ENCODE data around the gene SFXN2. TPM values are rescaled to one million over a fixed set of nuclear protein-coding genes. Genes with fewer than 3 reads are reported as not detected.
"Not testable (repeated sequence)": the region's sequence is repeated elsewhere in the genome, so short reads cannot be mapped to it uniquely, and the experiment has no call there.

Gene SFXN2
- total RNA-seq, 4 donors from 2014 or later, result 1.2 to 4.0 (median 2.9) TPM

DNA sequence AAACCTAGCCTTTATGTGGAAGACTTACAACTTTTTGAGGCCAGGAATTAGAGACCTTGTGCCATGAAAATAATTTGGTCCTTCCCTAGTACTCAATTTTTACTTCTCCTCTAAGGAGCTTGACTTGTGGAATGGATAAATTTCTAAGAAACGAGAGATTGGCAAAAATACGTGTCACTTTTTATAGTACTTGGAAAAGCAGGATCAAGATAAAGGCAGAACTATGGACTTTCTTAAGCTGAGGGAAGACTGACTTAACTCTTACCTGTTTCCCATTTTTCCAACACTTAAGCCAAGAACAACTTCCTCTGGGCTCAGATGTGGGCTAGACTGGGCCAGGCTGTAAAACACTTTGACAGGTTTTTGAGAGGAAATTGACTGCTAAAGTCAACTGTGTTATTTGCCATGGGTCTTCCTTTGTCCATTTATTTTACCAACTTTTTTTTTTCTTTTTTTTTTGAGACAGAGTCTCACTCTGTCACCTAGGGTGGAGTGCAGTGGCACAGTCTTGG, 27.3 kb downstream of the SFXN2 start:
- intact Hi-C loops (cut with DNase I), result loop anchor here (5.0 to 10.0 kb wide), 2 partner anchors 76 to 493 kb away; no protein-coding TSS in a partner anchor
- no peak overlapping the region for H3K27ac ChIP-seq (replicated peaks in 1 of 4)
- peaks cover 19 to 29% (median 27%) of the 10 kb centered on the region in 4 donors for H3K4me1 ChIP-seq
- H3K27me3 ChIP-seq, result no peaks in the 10 kb centered on the region
- TF ChIP-seq POLR2A (IDR thresholded peaks at IDR 0.05; ENCODE audit: low read depth), result no peak
- no peak for TF ChIP-seq EP300 (IDR thresholded peaks at IDR 0.05)
- H3K9me3 ChIP-seq, result no peaks in the 10 kb centered on the region
- DNase-seq (ENCODE audit: extremely low spot score), result no peak
- H3K4me3 ChIP-seq, result no peak overlapping the region
- 76% methylated on average over 2 of the region's 2 CpGs for WGBS
- peaks cover 0 to 5% (median 2%) of the 10 kb centered on the region in 4 donors for H3K36me3 ChIP-seq

DNA sequence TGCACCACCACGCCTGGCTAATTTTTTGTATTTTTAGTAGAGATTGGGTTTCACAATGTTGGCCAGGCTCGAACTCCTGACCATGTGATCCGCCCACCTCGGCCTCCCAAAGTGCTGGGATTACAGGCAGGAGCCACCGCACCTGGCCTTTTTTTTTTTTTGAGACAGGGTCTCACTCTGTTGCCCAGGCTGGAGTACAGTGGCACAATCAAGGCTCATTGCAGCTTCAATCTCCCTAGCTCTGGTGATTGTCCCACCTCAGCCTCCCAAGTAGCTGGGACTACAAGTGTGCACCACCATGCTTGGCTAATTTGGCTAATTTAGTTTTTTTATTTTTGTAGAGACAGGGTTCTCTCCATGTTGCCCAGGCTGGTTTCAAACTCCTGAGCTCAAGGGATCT, 27.9 kb downstream of the SFXN2 start:
- H3K27ac ChIP-seq (replicated peaks in 1 of 4); H3K9me3 ChIP-seq; DNase-seq (ENCODE audit: extremely low spot score); H3K36me3 ChIP-seq; H3K27me3 ChIP-seq; H3K4me3 ChIP-seq: not testable (repeated sequence)
- H3K4me1 ChIP-seq, result peaks cover 19 to 33% (median 29%) of the 10 kb centered on the region in 4 donors
- WGBS, result 91% methylated on average over 5 of the region's 5 CpGs
- intact Hi-C loops (cut with DNase I), result loop anchor here (5.0 to 10.0 kb wide), 2 partner anchors 75 to 492 kb away; no protein-coding TSS in a partner anchor

DNA sequence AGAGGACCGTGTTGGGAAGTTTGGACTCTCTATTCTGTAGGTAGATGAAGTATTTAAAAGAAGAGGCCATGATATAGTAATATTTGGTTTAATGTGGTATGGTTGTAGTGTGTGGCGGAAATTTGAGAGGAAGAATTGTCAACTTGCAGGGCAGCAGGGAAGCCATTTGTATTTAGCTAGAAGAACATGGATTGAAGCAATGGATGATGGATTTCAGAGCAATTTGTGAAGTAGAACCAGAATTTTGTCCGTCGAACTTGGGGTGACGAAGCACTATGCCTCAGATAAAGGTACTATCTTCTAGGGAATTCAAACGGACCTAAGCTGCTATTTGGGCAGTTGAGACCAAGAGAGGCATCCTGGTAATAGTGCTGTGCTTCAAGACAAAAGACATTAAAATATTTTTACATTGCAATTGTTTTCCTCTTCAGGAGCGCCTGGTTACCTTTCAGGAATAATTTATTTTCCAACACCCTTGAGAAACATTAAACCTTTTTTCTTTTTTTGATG, 28.7 kb downstream of the SFXN2 start:
- Histone ChIP-seq H3K27me3 (no peaks in the 10 kb centered on the region), H3K27ac (replicated peaks in 1 of 4) (peak overlapping the region in 3 of 4 donors; percentile 10 to 92 (median 29)), H3K36me3 (peaks cover 0 to 5% (median 0%) of the 10 kb centered on the region in 4 donors), H3K9me3 (no peaks in the 10 kb centered on the region), H3K4me1 (peaks cover 19 to 33% (median 30%) of the 10 kb centered on the region in 4 donors), H3K4me3 (peak overlapping the region; percentile 46 to 89 (median 82))
- TF ChIP-seq POLR2A (IDR thresholded peaks at IDR 0.05; ENCODE audit: low read depth) (no peak), POLR2AphosphoS5 (IDR thresholded peaks at IDR 0.05) (no peak), EP300 (IDR thresholded peaks at IDR 0.05) (no peak)
- TF ChIP-seq, protein P1, sequence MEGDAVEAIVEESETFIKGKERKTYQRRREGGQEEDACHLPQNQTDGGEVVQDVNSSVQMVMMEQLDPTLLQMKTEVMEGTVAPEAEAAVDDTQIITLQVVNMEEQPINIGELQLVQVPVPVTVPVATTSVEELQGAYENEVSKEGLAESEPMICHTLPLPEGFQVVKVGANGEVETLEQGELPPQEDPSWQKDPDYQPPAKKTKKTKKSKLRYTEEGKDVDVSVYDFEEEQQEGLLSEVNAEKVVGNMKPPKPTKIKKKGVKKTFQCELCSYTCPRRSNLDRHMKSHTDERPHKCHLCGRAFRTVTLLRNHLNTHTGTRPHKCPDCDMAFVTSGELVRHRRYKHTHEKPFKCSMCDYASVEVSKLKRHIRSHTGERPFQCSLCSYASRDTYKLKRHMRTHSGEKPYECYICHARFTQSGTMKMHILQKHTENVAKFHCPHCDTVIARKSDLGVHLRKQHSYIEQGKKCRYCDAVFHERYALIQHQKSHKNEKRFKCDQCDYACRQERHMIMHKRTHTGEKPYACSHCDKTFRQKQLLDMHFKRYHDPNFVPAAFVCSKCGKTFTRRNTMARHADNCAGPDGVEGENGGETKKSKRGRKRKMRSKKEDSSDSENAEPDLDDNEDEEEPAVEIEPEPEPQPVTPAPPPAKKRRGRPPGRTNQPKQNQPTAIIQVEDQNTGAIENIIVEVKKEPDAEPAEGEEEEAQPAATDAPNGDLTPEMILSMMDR (IDR thresholded peaks at IDR 0.05), result no peak
- intact Hi-C loops (cut with DNase I), result loop anchor here (5.0 to 10.0 kb wide), 2 partner anchors 74 to 492 kb away; no protein-coding TSS in a partner anchor
- DNase-seq (ENCODE audit: extremely low spot score), result no peak
- WGBS, result 41% methylated on average over 7 of the region's 7 CpGs

DNA sequence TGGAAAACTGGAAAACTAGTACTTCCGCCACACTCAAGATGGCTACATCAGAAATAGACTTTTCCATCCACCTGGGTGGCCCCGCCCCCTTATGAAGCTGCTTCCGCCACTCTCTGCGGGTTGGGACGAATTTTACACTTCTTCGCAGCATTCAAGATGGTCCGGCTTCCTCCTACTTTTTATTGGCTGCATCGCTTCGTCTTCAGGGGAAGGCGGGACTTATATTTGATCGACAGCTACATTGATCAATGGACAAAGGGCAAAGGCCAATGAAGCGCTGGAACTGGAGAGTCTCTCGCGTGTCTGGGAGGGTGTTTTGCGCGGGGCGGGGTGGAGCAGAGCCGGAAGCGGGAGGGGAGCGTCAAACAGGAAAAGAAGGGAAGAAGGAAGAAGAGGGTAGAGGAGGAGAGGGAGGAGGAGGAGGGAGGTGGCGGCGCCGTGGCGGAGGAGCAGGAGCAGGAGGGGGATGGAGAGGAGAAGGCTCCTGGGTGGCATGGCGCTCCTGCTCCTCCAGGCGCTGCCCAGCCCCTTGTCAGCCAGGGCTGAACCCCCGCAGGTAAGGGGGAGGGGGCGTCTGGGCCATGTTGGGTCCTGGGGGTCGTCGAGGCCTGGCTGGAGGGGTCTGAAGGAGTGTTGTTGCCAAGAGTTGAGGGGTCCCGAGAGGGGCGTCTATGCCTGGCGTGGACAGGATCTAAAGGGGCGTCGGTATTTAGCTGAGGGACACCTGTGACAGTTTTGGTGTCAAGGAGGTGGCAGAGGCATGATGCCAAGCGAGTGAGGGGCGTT, 29.3 kb downstream of the SFXN2 start, which contains the start of gene WBP1L:
WBP1L (plus strand) TSS at position 361 of the 786 bp plus-strand sequence; CDS start at position 467, 106 bp downstream.
- Histone ChIP-seq H3K4me1 (peaks cover 19 to 39% (median 33%) of the 10 kb centered on the region in 4 donors), H3K9me3 (no peaks in the 10 kb centered on the region), H3K4me3 (peak within 1 kb of the TSS; percentile 78 to 89 (median 84)), H3K27me3 (no peaks in the 10 kb centered on the region), H3K27ac (replicated peaks in 1 of 4) (peak within 1 kb of the TSS; percentile 88 to 92 (median 90)), H3K36me3 (peaks cover 0 to 5% (median 0%) of the 10 kb centered on the region in 4 donors)
- WGBS, result under 1% methylated on average over 36 of the region's 37 CpGs
- no peak for TF ChIP-seq EP300 (IDR thresholded peaks at IDR 0.05)
- peak; percentile 87 to 96 for TF ChIP-seq POLR2AphosphoS5 (IDR thresholded peaks at IDR 0.05)
- peak; percentile 89 for TF ChIP-seq POLR2A (IDR thresholded peaks at IDR 0.05; ENCODE audit: low read depth)
- intact Hi-C loops (cut with DNase I), result loop anchor here (2.0 to 10.0 kb wide), 3 partner anchors 35 to 491 kb away; no protein-coding TSS in a partner anchor
- DNase-seq (ENCODE audit: extremely low spot score), result peak; percentile 99

DNA sequence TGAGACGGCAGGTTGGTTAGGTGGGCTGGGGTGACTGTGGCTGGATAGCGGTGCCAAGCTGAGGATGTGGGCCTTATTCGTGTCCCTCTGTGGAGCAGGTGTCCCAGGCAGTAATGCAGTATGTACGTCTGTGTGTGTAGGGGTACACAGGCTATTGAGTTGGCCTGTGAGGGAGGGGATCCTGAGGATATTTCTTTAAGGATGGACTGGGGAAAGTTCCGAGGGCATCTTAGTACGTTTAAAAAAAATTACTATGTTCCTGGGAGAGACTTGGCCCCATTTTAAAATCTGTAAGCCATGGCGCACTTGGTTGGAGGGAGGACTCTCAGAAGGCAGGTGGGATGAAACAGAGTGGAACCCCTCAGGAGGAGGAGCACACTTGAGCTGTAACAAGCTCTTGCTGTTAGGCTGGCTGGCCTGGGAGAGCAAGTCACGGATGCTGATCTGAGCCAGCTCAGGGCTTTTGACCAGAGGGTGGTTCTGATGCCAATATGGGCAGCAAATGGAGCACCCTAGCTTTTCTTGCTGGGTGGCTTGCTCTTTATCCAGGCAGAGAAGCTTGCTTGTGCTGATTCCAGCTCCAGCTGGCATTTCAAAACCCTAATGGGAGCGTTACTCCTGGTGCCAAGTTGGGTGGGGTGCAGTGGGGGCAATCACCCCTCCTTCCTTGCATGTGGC, 30.1 kb downstream of the SFXN2 start:
- H3K27ac ChIP-seq (replicated peaks in 1 of 4), result peak overlapping the region; percentile 88 to 92 (median 90)
- peaks cover 19 to 44% (median 33%) of the 10 kb centered on the region in 4 donors for H3K4me1 ChIP-seq
- H3K9me3 ChIP-seq, result no peaks in the 10 kb centered on the region
- no peaks in the 10 kb centered on the region for H3K27me3 ChIP-seq
- H3K36me3 ChIP-seq, result peaks cover 0 to 5% (median 0%) of the 10 kb centered on the region in 4 donors
- 8% methylated on average over 9 of the region's 9 CpGs for WGBS
- no peak for TF ChIP-seq POLR2AphosphoS5 (IDR thresholded peaks at IDR 0.05)
- no peak for TF ChIP-seq EP300 (IDR thresholded peaks at IDR 0.05)
- TF ChIP-seq POLR2A (IDR thresholded peaks at IDR 0.05; ENCODE audit: low read depth), result no peak
- TF ChIP-seq, protein P1 (IDR thresholded peaks at IDR 0.05), result no peak
- intact Hi-C loops (cut with DNase I), result loop anchor here (2.0 to 10.0 kb wide), 3 partner anchors 34 to 490 kb away; no protein-coding TSS in a partner anchor
- peak overlapping the region; percentile 78 to 89 (median 84) for H3K4me3 ChIP-seq
- DNase-seq (ENCODE audit: extremely low spot score), result no peak
